Peyer's patch (tissue), 4 donors: Measurements from ENCODE around the gene SMAD3. TPM values are rescaled to one million over a fixed set of nuclear protein-coding genes. Genes with fewer than 3 reads are reported as not detected.

Source experiments
- DNase-seq, 3 donors: peaks; one replicate each; pipeline ENCODE4 v3.0.0-alpha.2; 2017 to 2019
- H3K27ac ChIP-seq, 4 donors: fragments of 200-600 bp; sonication (generic); one replicate each; pipeline ENCODE4 v1.5.1; 2016 to 2019
- H3K27me3 ChIP-seq, 2 donors: fragments of 200-600 bp; sonication (generic); one replicate each; pipeline ENCODE4 v1.5.1; 2019
- H3K36me3 ChIP-seq, 3 donors: fragments of 200-600 bp; sonication (generic); one replicate each; pipeline ENCODE4 v1.5.1; 2016 to 2019
- H3K4me1 ChIP-seq, 4 donors: fragments of 200-600 bp; sonication (generic); one replicate each; pipeline ENCODE4 v1.5.1; 2016 to 2019
- H3K4me3 ChIP-seq, 4 donors: fragments of 200-600 bp; sonication (generic); 1 replicate in 3 of 4; 2 replicates in 1 of 4; pipeline ENCODE4 v1.5.1; 2016 to 2019; ENCODE audit warnings: mild to moderate bottlenecking in 1 of 4
- H3K9me3 ChIP-seq, 4 donors: fragments of 200-600 bp; sonication (generic); one replicate each; pipeline ENCODE4 v1.5.1; 2016 to 2019; ENCODE audit warnings: mild to moderate bottlenecking in 1 of 4
- POLR2A ChIP-seq, 2 donors: fragments of 450-650 bp; IDR thresholded peaks; one replicate each; pipeline ENCODE4 v1.5.1; 2017; ENCODE audit warnings: antibody characterized with exemption in 2 of 2, mild to moderate bottlenecking in 2 of 2, moderate library complexity in 2 of 2
- total RNA-seq, 4 donors: library from RNA; depleted of rRNA; stranded (reverse); fragments of >200 nt; gene quantifications; one replicate each; pipeline ENCODE4 v1.1.0, GENCODE V29; 2016
- TF ChIP-seq, protein P1 (sequence below), 6 experiments: fragments of 450-650 bp in 4 of 6; fragments of 200-600 bp in 2 of 6; sonication (generic) in 1 of 6; IDR thresholded peaks; one replicate each; pipeline ENCODE4 v1.5.1; 2017 to 2019; ENCODE audit warnings: antibody characterized with exemption in 6 of 6, mild to moderate bottlenecking in 3 of 6, moderate library complexity in 1 of 6

The SMAD3 gene
- total RNA-seq, 4 donors from 2014 or later: 43.7 to 80.0 (median 60.2) TPM

DNA sequence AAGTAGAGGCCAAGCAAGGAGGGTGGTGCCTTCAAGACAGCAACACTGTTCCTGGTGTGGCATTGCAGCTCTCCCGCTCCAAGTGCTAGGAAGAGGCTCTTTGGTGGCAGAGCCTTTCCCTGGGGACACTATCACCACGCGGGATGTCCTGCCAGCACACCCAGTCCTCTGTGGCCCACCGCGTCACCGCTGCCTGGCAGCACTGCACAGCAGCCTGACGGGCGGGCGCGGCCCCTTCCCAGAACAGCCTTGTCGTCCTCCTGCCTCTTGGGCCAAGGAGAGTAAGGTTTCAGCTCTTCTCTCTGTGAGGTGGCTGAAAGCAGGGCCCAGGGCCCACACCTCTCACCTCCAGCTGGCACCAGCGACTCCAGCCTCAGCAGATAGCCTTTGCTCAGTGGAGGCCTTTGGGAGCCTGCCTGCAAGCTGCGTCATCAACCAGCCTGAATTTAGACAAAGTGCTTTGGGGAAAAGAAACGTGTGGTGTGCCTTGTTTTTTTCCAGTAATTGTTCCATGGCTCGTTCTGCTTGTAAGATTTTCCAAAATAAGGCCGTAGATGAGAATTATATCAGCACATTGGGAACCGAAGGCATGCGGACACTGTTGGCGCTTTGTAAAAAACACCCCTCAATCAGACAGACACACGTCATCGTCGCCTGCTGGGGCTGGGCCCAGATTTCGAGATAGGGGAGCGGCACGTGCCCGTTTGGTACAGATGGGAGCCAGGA lies 124.1 kb downstream of the SMAD3 start:
- Histone ChIP-seq H3K4me3 (no peak overlapping the region), H3K27ac (peak overlapping the region; percentile 8 to 58 (median 48)), H3K4me1 (peaks cover 0 to 29% (median 0%) of the 10 kb centered on the region in 4 donors), H3K36me3 (peaks cover 0 to 73% (median 0%) of the 10 kb centered on the region in 3 donors), H3K27me3 (no peaks in the 10 kb centered on the region), H3K9me3 (no peaks in the 10 kb centered on the region)
- TF ChIP-seq, protein P1, sequence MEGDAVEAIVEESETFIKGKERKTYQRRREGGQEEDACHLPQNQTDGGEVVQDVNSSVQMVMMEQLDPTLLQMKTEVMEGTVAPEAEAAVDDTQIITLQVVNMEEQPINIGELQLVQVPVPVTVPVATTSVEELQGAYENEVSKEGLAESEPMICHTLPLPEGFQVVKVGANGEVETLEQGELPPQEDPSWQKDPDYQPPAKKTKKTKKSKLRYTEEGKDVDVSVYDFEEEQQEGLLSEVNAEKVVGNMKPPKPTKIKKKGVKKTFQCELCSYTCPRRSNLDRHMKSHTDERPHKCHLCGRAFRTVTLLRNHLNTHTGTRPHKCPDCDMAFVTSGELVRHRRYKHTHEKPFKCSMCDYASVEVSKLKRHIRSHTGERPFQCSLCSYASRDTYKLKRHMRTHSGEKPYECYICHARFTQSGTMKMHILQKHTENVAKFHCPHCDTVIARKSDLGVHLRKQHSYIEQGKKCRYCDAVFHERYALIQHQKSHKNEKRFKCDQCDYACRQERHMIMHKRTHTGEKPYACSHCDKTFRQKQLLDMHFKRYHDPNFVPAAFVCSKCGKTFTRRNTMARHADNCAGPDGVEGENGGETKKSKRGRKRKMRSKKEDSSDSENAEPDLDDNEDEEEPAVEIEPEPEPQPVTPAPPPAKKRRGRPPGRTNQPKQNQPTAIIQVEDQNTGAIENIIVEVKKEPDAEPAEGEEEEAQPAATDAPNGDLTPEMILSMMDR (IDR thresholded peaks at IDR 0.05): no peak
- TF ChIP-seq POLR2A (IDR thresholded peaks at IDR 0.05): no peak
- peak in 1 of 3 donors; percentile 50 for DNase-seq

DNA sequence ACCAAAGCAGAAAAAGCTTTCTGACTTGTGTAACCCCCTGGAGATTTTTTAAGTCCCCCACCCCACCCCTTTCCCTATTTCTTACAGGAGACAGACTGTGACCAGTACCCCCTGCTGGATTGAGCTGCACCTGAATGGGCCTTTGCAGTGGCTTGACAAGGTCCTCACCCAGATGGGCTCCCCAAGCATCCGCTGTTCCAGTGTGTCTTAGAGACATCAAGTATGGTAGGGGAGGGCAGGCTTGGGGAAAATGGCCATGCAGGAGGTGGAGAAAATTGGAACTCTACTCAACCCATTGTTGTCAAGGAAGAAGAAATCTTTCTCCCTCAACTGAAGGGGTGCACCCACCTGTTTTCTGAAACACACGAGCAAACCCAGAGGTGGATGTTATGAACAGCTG lies 124.9 kb downstream of the SMAD3 start:
- Histone ChIP-seq H3K4me1 (peaks cover 0 to 29% (median 0%) of the 10 kb centered on the region in 4 donors), H3K27ac (peak overlapping the region in 3 of 4 donors; percentile 46 to 78 (median 58)), H3K4me3 (no peak overlapping the region), H3K9me3 (no peaks in the 10 kb centered on the region), H3K27me3 (no peaks in the 10 kb centered on the region), H3K36me3 (peaks cover 0 to 65% (median 0%) of the 10 kb centered on the region in 3 donors)
- DNase-seq: no peak
- TF ChIP-seq, protein P1 (IDR thresholded peaks at IDR 0.05): no peak
- no peak for TF ChIP-seq POLR2A (IDR thresholded peaks at IDR 0.05)

DNA sequence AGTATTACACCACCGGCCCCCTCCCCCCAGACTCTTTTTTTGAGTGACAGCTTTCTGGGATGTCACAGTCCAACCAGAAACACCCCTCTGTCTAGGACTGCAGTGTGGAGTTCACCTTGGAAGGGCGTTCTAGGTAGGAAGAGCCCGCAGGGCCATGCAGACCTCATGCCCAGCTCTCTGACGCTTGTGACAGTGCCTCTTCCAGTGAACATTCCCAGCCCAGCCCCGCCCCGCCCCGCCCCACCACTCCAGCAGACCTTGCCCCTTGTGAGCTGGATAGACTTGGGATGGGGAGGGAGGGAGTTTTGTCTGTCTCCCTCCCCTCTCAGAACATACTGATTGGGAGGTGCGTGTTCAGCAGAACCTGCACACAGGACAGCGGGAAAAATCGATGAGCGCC lies 125.4 kb downstream of the SMAD3 start:
- peak overlapping the region in 3 of 4 donors; percentile 46 to 78 (median 58) for H3K27ac ChIP-seq
- TF ChIP-seq, protein P1 (IDR thresholded peaks at IDR 0.05): no peak
- peak in 1 of 2 donors; percentile 15 for TF ChIP-seq POLR2A (IDR thresholded peaks at IDR 0.05)

DNA sequence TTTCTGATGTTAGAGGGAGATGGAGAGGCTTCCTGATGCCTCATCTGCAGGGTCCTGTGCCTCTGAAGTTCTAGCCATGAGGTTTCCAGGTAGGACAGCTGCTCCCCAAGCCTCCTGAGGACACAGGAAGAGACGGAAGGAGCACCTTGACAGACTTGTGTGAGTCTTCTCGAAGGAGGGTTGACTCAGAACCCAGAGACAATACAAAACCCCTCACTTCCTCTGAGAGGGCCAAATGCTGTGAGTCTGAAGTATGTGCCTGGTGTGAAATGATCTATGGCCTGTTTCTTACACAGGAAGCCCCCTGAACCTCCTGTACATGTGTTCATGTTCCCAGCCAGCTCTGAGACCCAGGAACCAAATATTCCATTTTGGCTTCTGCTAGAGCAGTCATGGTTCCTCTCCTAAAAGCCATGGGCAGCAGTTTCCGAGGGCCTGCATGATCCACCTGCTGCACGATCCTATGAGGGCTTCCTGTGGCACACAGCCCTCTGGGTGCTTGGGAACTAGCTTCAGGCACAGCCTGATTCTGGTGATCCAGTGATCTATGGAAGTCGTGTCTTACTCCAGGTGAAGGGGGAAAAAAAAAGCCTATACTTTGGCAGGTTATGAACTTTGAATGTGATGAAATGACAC lies 126.9 kb downstream of the SMAD3 start:
- Histone ChIP-seq H3K36me3 (peaks cover 0 to 51% (median 0%) of the 10 kb centered on the region in 3 donors), H3K4me3 (no peak overlapping the region), H3K9me3 (no peaks in the 10 kb centered on the region), H3K4me1 (peaks cover 0 to 37% (median 0%) of the 10 kb centered on the region in 4 donors), H3K27me3 (no peaks in the 10 kb centered on the region), H3K27ac (no peak overlapping the region)
- DNase-seq: no peak
- TF ChIP-seq, protein P1 (IDR thresholded peaks at IDR 0.05): no peak
- no peak for TF ChIP-seq POLR2A (IDR thresholded peaks at IDR 0.05)

More for the DNA sequence above, 125.4 kb downstream of the SMAD3 start:
- no peaks in the 10 kb centered on the region for H3K27me3 ChIP-seq
- no peak overlapping the region for H3K4me3 ChIP-seq
- peak in 1 of 3 donors; percentile 82 for DNase-seq
- peaks cover 0 to 60% (median 0%) of the 10 kb centered on the region in 3 donors for H3K36me3 ChIP-seq
- no peaks in the 10 kb centered on the region for H3K9me3 ChIP-seq
- peaks cover 0 to 29% (median 0%) of the 10 kb centered on the region in 4 donors for H3K4me1 ChIP-seq

DNA sequence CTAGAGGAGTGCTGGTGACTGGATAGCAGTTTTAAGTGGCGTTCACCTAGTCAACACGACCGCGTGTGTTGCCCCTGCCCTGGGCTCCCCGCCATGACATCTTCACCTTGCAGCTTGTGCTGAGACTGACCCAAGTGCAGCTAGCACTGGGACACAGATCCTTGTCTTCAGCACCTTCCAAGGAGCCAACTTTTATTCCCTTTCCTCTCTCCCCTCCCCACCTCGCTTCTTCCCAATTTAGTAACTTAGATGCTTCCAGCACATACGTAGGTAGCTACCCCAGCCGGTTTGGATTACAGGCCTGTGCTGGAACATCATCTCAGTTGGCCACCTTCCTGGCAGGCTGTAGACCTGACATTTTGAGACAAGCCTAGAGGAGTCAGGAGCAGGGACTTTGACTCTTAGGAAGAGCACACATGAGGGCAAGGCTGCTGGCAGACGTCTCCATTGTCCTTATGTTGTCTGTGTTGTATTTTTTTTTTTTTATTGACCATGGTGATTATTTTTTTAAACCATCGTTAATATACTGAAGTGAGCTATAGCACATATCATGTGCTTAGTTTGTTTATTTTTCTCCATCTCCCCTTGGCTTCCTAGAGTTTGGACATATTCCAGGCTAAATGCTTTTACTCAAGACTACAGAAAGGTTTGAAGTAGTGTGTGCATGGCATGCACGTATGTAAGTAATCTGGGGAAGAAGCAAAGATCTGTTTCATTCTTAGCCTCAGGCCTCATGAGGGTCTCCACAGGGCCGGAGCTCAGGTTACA lies 128.0 kb downstream of the SMAD3 start:
- Histone ChIP-seq H3K27me3 (no peaks in the 10 kb centered on the region), H3K27ac (peak overlapping the region in 1 of 4 donors; percentile 4), H3K36me3 (peaks cover 0 to 42% (median 0%) of the 10 kb centered on the region in 3 donors), H3K4me1 (peaks cover 0 to 36% (median 2%) of the 10 kb centered on the region in 4 donors), H3K4me3 (no peak overlapping the region), H3K9me3 (no peaks in the 10 kb centered on the region)
- TF ChIP-seq, protein P1 (IDR thresholded peaks at IDR 0.05): no peak
- TF ChIP-seq POLR2A (IDR thresholded peaks at IDR 0.05): no peak
- no peak for DNase-seq
